ENCODE results near the gene GTF2IRD1.
"Not testable (repeated sequence)": the region's sequence is repeated elsewhere in the genome, so short reads cannot be mapped to it uniquely, and the experiment has no call there.

Gene GTF2IRD1

GRCh38 chr7:74430409-74430808, 23.3 kb upstream of the GTF2IRD1 start:
- not testable (repeated sequence) for DNase-seq

GRCh38 chr7:74430961-74431466, 22.7 kb upstream of the GTF2IRD1 start:
- no peak for DNase-seq

GRCh38 chr7:74437291-74437571, 16.5 kb upstream of the GTF2IRD1 start:
- DNase-seq, result not testable (repeated sequence)

- no peak for DNase-seq
Observed at GRCh38 chr7:74438327-74438726, 15.4 kb upstream of the GTF2IRD1 start.

- DNase-seq, result no peak
Observed at GRCh38 chr7:74439541-74439940, 14.2 kb upstream of the GTF2IRD1 start.

- DNase-seq, result not testable (repeated sequence)
Observed at GRCh38 chr7:74440143-74440542, 13.6 kb upstream of the GTF2IRD1 start.

GRCh38 chr7:74441801-74442200, 11.9 kb upstream of the GTF2IRD1 start:
- DNase-seq, result no peak

- DNase-seq, result no peak
Observed at GRCh38 chr7:74443543-74444247, 10.0 kb upstream of the GTF2IRD1 start.

GRCh38 chr7:74449144-74449543, 4.6 kb upstream of the GTF2IRD1 start:
- no peak for DNase-seq

- peak; percentile 54 for DNase-seq
Observed at GRCh38 chr7:74449809-74450397, 3.8 kb upstream of the GTF2IRD1 start.

- no peak for DNase-seq
Observed at GRCh38 chr7:74452748-74453321, 871 bp upstream of the GTF2IRD1 start.

GRCh38 chr7:74454021-74454924, 567 bp downstream of the GTF2IRD1 start:
- DNase-seq, result no peak

GRCh38 chr7:74454925-74455288, 1.2 kb downstream of the GTF2IRD1 start:
- DNase-seq, result no peak

- no peak for DNase-seq
Observed at GRCh38 chr7:74455291-74455804, 1.6 kb downstream of the GTF2IRD1 start.

GRCh38 chr7:74455928-74456327, 2.2 kb downstream of the GTF2IRD1 start:
- DNase-seq, result no peak

GRCh38 chr7:74457007-74457406, 3.3 kb downstream of the GTF2IRD1 start:
- DNase-seq, result no peak

- DNase-seq, result no peak
Observed at GRCh38 chr7:74461970-74462706, 8.4 kb downstream of the GTF2IRD1 start.

GRCh38 chr7:74462707-74463100, 9.0 kb downstream of the GTF2IRD1 start:
- no peak for DNase-seq

GRCh38 chr7:74464931-74465886, 11.5 kb downstream of the GTF2IRD1 start:
- DNase-seq, result no peak

- DNase-seq, result no peak
Observed at GRCh38 chr7:74466196-74466813, 12.6 kb downstream of the GTF2IRD1 start.

GRCh38 chr7:74467876-74468275, 14.2 kb downstream of the GTF2IRD1 start:
- DNase-seq, result no peak

Measured in central memory CD4-positive, alpha-beta T cell (primary cell).